Measurements from ENCODE around the gene APOBEC3A. TPM values are rescaled to one million over a fixed set of nuclear protein-coding genes. Genes with fewer than 3 reads are reported as not detected.

Gene APOBEC3A
- total and polyA plus RNA-seq, 2 of the 13 experiments (the other 11 are each of a cell fraction or from before 2014, with no cell fraction given), result not detected

GRCh38 chr22:38911434-38911833 is 46.0 kb upstream of the APOBEC3A start:
- Histone ChIP-seq H3K36me3 (replicated peaks in 1 of 2; ENCODE audit: control insufficient read depth in 1 of 2, insufficient read depth in 2 of 2, low read length in 2 of 2) (no peaks in the 10 kb centered on the region), H3K9me3 (ENCODE audit: low read length) (no peaks in the 10 kb centered on the region), H3K4me2 (ENCODE audit: low read depth, low read length) (no peak overlapping the region), H3K27ac (ENCODE audit: extremely low read length, insufficient read depth, low read length) (no peak overlapping the region), H3K4me3 (replicated peaks in 1 of 3; ENCODE audit: insufficient read depth in 1 of 3, low read depth in 2 of 3, low read length in 3 of 3) (no peak overlapping the region), H3K9ac (ENCODE audit: insufficient read depth, low read depth, low read length) (no peak overlapping the region), H3K27me3 (ENCODE audit: control insufficient read depth in 1 of 2, insufficient read depth in 2 of 2, low read length in 2 of 2) (peaks cover 1 to 4% of the 10 kb centered on the region in 2 experiments; a peak in 2 of 5 replicates), H3K4me1 (ENCODE audit: insufficient read depth, low read length) (no peaks in the 10 kb centered on the region), H2AFZ (ENCODE audit: low read length) (no peak overlapping the region), H4K20me1 (ENCODE audit: insufficient read depth, low read length) (no peaks in the 10 kb centered on the region), H3K79me2 (ENCODE audit: insufficient read depth, low read length) (no peaks in the 10 kb centered on the region)
- TF ChIP-seq MAFF (IDR thresholded peaks at IDR 0.05; ENCODE audit: low read depth, low read length) (peak; percentile 52; the same call in 1 of the 2 replicates), ZNF496 (CRISPR knock-in tag; IDR thresholded peaks at IDR 0.05; ENCODE audit: insufficient replicate concordance) (no peak), ZNF83 (CRISPR knock-in tag; IDR thresholded peaks at IDR 0.05; ENCODE audit: borderline replicate concordance) (no peak), FUBP1 (CRISPR knock-in tag; IDR thresholded peaks at IDR 0.05; ENCODE audit: borderline replicate concordance) (no peak), HDAC6 (IDR thresholded peaks at IDR 0.05; ENCODE audit: low read depth, low read length) (no peak), THAP9 (CRISPR knock-in tag; IDR thresholded peaks at IDR 0.05; ENCODE audit: borderline replicate concordance) (no peak), MAFK (conservative IDR thresholded peaks at IDR 0.05 in 1 of 2, IDR thresholded peaks at IDR 0.05 in 1 of 2; ENCODE audit: low read length in 2 of 2) (peak; percentile 41 to 56), GPN1 (CRISPR knock-in tag; IDR thresholded peaks at IDR 0.05; ENCODE audit: borderline replicate concordance) (no peak)
- in situ Hi-C loops (cut with HindIII; ENCODE audit: extremely low pct_ligation_motif_present, low pct_unique_long_range_greater_than_20kb), result no loop called here
- DNase-seq (ENCODE audit: low spot score) (no peak), ATAC-seq (no peak), FAIRE-seq (no peak)
- ChIA-PET POLR2A (no interaction called here), CTCF (ENCODE audit: low intra/inter-chr PET ratio, low total read pairs) (no interaction called here)
- intact Hi-C loops (cut with micrococcal nuclease; ENCODE audit: unreplicated experiment), result no loop called here
- no TSS peak for BruUV-seq (replicated peaks)
- 0% methylated on average over 1 of the region's 1 CpG for WGBS (ENCODE audit: low lambda C conversion rate)
